Mononuclear cell (primary cell): ENCODE results near the gene MGAT1. TPM values are rescaled to one million over a fixed set of nuclear protein-coding genes. Genes with fewer than 3 reads are reported as not detected.
"Not testable (repeated sequence)": the region's sequence is repeated elsewhere in the genome, so short reads cannot be mapped to it uniquely, and the experiment has no call there.

Experiments
- H3K27me3 ChIP-seq: 2 replicates; pipeline ENCODE4 v1.6.0; 2011; ENCODE audit warnings: low read length, control low read depth; ENCODE audit not compliant: insufficient read depth
- H3K4me1 ChIP-seq: 2 replicates; pipeline ENCODE4 v1.5.1; 2011; ENCODE audit warnings: mild to moderate bottlenecking, low read length, control low read depth; ENCODE audit not compliant: insufficient read depth
- H3K4me3 ChIP-seq: 2 replicates; pipeline ENCODE4 v1.5.1; 2011; ENCODE audit warnings: mild to moderate bottlenecking, low read length, moderate library complexity
- H3K9me3 ChIP-seq: 2 replicates; pipeline ENCODE4 v1.5.1; 2011; ENCODE audit warnings: low read depth, mild to moderate bottlenecking, control low read depth, low read length
- total RNA-seq: library from RNA; depleted of rRNA; stranded (reverse); fragments of >200 nt; gene quantifications from one replicate; pipeline ENCODE4 v1.2.3, GENCODE V29; 2012

MGAT1 gene
- total RNA-seq, 1 donor, result 119 TPM

DNA sequence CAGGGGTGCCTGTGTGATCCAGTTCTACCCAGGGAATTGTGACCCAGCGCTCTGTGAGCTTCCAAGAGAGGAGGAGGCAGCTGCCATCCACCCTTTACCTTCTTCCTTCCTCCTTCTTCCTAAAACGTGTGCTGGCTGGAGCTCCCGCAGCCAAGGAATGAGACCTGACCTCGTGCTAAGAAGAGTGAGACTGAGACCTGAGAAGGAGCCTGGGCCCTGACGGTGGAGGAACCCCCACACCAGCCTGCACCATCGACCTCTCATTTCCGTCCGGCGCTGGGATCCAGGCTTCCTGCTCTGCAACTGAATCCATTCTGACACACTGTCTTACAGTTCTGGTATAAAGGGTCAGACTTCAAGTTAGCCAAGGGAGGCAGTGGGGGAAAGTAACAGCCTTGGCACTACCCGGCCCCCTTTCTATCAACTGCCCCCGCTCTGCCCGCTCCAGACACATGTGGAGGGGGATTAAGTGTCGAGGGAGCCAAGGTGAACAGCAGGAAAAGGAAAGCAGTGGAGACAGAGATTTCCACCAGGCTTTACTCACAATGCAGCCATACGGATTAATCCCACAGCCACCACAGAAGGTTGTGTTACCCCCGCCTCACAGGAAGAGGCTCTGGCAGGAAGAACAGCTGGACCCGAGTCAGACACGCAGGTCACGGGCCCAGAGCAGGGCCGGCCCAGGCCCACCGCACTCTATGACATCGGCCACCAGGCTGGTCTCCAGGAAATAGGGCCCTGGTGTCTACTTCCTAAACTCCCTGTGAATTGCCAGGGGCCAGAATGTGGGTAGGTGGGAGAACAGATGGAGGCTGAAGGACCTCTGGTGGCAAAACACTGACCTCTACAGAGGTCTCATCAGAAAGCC lies 15.8 kb downstream of the MGAT1 start:
- H3K27me3 ChIP-seq, result no peaks in the 10 kb centered on the region
- no peaks in the 10 kb centered on the region for H3K9me3 ChIP-seq
- peaks cover 4% of the 10 kb centered on the region for H3K4me1 ChIP-seq
- no peak overlapping the region for H3K4me3 ChIP-seq

DNA sequence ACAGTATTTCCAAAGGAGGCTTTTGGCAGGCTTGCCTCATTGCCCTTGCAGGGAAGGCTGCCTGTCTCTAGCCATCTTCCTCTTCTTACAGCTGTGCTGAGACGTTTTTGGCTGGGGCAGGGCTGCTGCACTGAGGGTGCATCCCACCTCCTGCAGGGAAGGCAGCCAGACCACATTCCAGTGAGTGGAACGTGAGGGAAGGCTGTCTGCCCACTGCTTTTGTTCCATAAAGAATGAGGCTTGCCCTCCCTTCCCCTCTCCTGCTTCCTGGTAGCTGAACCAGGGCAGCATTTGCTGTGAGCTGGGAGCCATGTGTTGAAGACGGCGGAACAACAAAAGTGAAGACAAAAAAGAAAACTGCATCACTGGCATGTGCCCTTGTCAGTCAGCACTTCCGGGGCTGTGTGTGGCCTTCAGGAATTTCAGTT lies 16.8 kb downstream of the MGAT1 start:
- no peak overlapping the region for H3K4me3 ChIP-seq
- no peaks in the 10 kb centered on the region for H3K9me3 ChIP-seq
- H3K4me1 ChIP-seq, result peaks cover 4% of the 10 kb centered on the region
- H3K27me3 ChIP-seq, result no peaks in the 10 kb centered on the region

DNA sequence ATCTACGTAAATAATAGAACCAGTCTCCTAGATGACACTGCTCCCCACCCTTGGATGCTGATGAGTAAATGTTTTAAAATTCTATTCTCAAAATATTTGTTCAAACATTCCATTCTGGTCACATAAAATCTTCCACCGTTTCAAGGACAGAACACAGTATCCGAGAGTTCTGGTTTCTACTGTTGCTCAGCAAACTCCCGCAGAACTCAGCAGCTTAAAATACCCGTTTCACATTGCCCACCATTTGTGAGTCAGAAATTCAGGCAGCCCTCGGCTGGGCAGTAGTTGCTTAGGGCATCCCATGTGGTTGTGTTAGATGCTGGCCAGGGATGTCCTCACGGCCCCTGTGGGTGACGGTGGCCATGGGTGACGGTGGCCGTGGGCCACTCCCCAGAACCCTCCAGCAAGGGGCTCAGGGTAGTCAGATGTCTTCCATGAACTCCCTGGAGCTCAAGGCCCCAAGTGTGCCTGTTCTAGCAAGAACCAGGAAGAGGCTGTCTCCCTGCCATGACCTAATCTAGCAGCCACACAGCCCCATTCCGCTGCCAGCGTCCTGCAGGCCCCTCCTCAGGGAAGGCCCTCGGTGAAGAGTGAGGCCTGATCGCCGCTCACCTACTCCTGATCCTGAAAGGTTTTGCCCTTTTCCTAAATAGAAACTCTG lies 17.4 kb downstream of the MGAT1 start:
- H3K27me3 ChIP-seq, result no peaks in the 10 kb centered on the region
- H3K4me3 ChIP-seq, result no peak overlapping the region
- H3K4me1 ChIP-seq, result peaks cover 4% of the 10 kb centered on the region
- H3K9me3 ChIP-seq, result no peaks in the 10 kb centered on the region

DNA sequence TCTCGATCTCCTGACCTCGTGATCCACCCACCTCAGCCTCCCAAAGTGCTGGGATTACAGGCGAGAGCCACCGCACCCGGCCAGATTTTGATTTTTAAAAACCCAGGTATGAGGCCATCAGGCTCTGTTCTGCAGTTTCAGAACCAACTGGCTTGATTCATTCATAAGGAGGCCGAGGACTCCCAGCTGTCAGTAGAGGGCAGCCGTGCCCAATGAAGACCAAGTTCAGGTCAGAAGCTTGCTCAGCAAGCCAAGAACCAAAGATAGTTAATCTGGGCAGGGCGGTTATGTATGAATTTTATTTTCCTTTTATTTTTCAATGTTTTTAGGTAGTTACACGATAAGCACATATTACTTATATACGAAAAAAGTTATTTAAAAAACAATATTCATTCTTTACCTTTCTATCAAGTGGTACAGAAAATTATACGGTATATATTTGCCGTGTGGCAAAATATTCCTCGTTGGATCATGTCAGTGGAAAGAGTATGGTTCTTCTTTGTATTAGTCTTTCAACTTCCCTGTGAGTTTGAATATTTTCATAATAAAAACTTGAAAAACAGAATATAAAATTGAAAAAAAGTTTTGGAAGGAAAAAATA lies 18.0 kb downstream of the MGAT1 start:
- Histone ChIP-seq H3K4me3 (no peak overlapping the region), H3K4me1 (peaks cover 4% of the 10 kb centered on the region), H3K27me3 (no peaks in the 10 kb centered on the region), H3K9me3 (no peaks in the 10 kb centered on the region)

DNA sequence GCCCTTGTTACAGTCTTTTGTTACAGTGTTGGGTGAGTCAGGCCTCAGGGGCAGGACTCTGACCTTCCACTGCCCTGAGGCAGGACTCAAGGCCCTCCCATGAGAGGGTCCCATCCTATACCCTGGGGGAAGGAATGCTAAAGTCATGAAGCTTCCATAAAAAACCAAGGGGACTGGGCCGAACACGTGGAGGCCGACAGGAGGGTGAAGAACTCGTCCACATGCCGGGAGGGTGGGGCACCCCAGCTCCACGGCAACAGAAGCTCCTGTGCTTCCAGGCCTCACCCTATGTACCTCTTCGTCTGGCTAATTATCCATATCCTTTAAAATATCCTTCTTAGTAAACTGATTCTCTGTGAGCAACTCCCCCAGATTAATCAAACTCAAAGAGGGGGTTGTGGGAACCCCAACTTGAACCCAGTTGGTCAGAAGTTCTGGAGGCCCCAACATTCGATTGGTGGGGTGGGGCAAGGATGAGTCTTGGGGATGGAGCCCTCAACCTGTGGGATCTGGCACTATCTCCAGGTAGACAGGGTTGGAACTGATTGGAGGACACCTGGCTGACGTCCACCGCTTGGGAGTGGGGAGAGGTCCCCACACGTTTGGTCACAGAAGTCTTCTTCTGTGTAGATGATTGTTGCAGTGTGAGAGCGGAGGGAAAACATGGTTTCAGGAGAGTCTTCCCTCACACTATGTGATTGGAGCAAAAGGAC lies 19.1 kb downstream of the MGAT1 start:
- Histone ChIP-seq H3K9me3 (no peaks in the 10 kb centered on the region), H3K27me3 (no peaks in the 10 kb centered on the region), H3K4me1 (peaks cover 4% of the 10 kb centered on the region), H3K4me3 (no peak overlapping the region)

DNA sequence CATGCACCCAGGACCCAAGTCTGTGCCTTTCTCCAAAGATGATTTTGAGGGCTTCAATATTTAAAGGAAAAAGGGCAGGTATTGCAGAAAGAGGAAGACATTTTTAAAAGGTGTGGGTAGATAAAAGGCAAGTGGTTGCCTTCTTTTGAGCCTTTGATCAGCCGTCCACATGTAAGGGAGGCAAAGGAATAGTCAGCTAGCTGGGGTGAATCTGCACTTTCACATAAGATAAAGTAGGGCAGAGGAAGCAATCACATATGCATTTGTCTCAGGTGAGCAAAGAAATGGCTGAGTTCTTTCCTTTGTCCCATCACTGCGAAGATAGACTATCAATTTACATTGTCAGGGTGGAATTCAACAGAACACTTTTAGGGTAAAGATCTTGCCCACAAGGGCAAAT lies 19.9 kb downstream of the MGAT1 start:
- no peak overlapping the region for H3K4me3 ChIP-seq
- H3K27me3 ChIP-seq, result no peaks in the 10 kb centered on the region
- no peaks in the 10 kb centered on the region for H3K9me3 ChIP-seq
- H3K4me1 ChIP-seq, result peaks cover 4% of the 10 kb centered on the region

DNA sequence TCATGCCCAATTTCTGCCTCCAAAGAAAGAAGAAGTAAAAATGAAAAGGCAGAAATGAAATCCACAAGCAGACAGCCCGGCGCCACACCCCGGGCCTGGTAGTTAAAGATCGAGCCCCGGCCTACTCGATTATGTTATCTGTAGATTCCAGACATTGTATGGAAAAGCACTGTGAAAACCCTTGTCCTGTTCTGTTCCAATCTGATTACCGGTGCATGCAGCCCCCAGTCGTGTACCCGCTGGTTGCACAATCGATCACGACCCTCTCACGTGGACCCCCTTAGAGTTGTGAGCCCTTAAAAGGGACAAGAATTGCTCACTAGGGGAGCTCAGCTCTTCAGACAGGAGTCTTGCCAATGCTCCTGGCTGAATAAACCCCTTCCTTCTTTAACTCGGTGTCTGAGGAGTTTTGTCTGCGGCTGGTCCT lies 20.7 kb downstream of the MGAT1 start:
- H3K9me3 ChIP-seq, H3K4me3 ChIP-seq, H3K27me3 ChIP-seq, H3K4me1 ChIP-seq: not testable (repeated sequence)

DNA sequence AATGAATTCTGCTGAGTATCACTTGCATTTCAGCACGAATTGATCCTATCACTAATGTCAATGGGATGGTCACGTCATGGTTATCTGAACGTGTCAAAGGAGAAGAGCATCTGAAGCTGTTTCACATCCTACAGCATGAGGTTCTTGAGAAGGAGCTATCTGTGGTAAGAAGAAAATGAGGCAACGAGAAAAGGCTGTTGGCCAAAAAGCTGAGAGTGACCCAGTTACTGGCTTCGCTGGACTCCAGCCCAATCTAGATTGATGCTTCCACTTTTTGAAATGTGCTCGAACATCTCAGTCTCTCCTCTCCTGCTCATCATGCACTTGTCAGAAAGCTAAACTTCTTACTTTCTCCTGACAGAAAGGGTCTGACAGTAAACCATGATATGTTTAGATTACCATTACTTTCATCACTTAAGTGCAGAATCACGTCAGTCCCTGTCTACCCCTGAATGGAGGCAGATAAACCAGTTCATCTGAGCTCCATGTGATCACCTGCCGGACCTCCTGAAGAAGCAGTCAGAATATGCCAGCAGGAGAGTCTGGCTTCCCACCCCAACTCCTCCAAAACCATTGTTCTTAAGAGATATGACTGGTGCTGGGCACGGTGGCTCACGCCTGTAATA lies 22.5 kb downstream of the MGAT1 start:
- H3K4me3 ChIP-seq, result no peak overlapping the region
- no peaks in the 10 kb centered on the region for H3K27me3 ChIP-seq
- H3K4me1 ChIP-seq, result no peaks in the 10 kb centered on the region
- no peaks in the 10 kb centered on the region for H3K9me3 ChIP-seq

DNA sequence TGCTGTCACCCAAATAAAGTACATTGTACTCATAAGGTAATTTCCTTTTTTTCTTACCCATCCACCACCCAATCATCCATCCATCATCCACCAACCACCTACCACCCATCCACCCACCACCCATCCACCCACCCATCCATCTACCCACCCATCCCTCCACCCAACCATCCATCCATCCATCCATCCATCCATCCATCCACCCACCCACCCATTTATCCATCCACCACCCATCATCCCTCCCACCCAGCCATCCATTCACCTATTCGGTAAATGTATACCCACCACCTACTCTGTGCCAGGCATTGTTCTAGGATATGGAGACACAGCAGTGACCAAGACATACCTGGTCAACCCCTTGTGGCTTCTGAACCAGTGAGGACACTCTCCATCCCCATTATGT lies 25.1 kb downstream of the MGAT1 start:
- no peak overlapping the region for H3K4me3 ChIP-seq
- no peaks in the 10 kb centered on the region for H3K4me1 ChIP-seq
- H3K9me3 ChIP-seq, result no peaks in the 10 kb centered on the region
- no peaks in the 10 kb centered on the region for H3K27me3 ChIP-seq

DNA sequence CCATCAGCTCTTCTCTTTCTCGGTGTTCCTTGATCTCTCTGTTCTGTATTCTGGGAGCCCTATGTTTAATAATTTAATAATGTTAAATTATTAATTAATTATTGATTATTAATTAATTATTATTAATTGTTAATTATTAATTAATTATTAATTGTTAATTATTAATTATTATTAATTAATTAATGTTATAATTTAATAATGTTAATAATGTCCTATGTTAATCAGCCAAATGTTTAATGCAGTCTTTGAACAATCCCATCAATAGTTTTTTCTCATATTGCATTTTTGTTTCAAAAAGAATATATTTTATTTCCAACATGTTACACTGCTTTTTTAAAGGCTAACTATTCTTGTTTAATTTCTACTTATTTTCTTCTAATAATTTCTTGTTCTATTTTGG lies 26.2 kb downstream of the MGAT1 start:
- no peak overlapping the region for H3K4me3 ChIP-seq
- peaks cover 5% of the 10 kb centered on the region for H3K9me3 ChIP-seq
- no peaks in the 10 kb centered on the region for H3K27me3 ChIP-seq
- no peaks in the 10 kb centered on the region for H3K4me1 ChIP-seq

DNA sequence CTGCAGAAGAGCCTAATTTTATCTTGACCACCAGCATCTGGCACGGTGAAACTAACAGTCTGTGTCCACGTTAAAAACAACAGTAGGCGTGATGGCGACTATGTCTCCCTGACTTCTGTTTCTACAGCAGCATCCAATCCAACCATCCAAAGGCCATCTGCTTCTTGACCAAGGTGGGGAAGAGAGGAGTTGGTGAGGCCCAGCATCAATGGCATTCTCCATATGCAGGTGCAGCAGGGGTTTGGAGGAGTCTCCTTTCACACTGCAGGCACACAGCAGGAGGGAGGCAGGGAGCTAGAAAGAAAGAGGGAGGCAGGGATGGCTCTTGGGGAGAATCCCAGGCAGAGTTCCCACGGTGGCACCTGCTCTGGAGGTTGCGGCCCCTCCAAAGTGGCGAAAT lies 27.0 kb downstream of the MGAT1 start:
- Histone ChIP-seq H3K9me3 (peaks cover 5% of the 10 kb centered on the region), H3K27me3 (no peaks in the 10 kb centered on the region), H3K4me1 (no peaks in the 10 kb centered on the region), H3K4me3 (no peak overlapping the region)

DNA sequence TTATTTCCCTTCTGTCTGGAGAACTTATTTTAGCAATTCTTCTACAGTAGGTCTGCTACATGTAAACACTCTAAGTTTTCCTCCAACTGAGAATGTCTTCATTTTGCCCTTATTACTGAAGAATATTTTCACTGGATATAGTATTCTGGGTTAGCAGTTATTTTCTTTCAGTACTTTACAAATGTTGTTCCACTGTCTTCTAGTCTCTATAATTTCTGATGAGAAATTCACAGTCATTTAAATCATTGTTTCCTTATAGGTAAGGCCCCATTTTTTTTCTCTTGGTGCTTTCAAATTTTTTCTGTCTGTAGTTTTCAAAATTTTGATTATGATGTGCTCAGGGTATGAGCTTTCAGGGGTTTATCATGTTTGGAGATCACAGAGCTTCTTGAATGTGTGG lies 30.8 kb downstream of the MGAT1 start:
- H3K4me3 ChIP-seq, result no peak overlapping the region
- peaks cover 5% of the 10 kb centered on the region for H3K9me3 ChIP-seq
- H3K27me3 ChIP-seq, result no peaks in the 10 kb centered on the region
- H3K4me1 ChIP-seq, result no peaks in the 10 kb centered on the region

DNA sequence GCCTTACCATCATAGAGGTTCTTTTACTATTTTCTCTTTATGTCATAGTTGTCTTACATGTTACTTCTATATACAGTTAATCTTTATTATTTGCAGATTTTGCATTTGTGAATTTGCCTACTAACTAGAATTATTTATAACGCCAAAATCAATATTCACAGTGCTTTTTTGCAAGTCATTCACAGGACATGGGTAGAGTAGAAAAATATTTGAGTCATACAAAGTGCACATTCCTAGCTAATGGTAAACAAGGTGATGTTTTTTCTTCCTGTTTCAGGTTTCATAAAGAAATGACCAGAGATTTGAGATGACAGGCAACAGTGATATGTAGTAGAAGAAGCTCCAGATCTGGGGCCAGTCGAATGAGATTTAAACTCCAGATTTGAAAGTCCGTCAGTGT lies 32.8 kb downstream of the MGAT1 start:
- Histone ChIP-seq H3K4me3 (no peak overlapping the region), H3K4me1 (no peaks in the 10 kb centered on the region), H3K27me3 (peaks cover 2% of the 10 kb centered on the region), H3K9me3 (peaks cover 5% of the 10 kb centered on the region)

DNA sequence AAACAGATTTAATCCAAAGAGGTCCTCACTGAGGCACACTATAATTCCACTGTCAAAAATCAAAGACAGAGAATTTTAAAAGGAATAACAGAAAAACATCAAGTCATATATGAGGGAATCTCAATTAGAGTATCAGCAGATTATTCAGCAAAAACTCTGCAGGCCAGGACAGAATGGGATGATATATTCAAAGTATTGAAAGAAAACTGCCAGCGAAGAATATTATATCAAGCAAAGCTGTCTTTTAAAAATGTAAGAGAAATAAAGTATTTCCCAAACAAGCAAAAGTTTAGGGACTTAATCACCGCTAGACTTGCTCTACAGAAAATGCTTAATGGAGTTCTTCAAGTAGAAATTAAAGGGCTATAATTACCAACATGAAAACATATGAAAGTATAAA lies 47.0 kb downstream of the MGAT1 start:
- Histone ChIP-seq H3K4me3 (no peak overlapping the region), H3K27me3 (no peaks in the 10 kb centered on the region), H3K4me1 (no peaks in the 10 kb centered on the region), H3K9me3 (peaks cover 4% of the 10 kb centered on the region)

DNA sequence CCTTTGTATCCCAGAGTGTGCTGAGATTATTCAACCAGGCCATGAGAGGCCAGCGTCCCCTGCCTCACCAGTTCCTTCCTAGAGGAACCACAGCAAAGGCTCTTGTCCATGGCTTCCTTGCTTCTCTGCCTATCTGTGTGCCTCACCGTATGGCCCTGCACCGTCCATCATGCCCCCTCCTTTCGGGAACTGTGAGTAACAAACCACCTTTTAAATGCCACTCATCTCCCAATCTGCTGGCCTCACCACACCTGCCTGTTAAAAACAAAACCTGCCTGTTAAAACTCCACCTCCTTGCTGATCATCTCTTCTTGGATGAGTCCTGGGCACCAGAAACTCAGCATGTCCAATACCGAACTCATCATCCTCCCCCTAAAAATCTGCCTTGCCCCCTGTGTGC lies 58.4 kb downstream of the MGAT1 start:
- H3K4me1 ChIP-seq, result no peaks in the 10 kb centered on the region
- H3K27me3 ChIP-seq, result peaks cover 11% of the 10 kb centered on the region
- H3K9me3 ChIP-seq, result no peaks in the 10 kb centered on the region
- no peak overlapping the region for H3K4me3 ChIP-seq
